Thymus (tissue), 11 donors: Measurements from ENCODE around the gene EIF2S3B. TPM values are rescaled to one million over a fixed set of nuclear protein-coding genes. Genes with fewer than 3 reads are reported as not detected.

Experiments used
- DNase-seq, 9 donors: peaks; one replicate each; pipeline ENCODE4 v3.0.0-alpha.2; 2013; ENCODE audit warnings: low spot score in 9 of 9, low read depth in 6 of 9, missing footprints in 1 of 9
- H3K27ac ChIP-seq, 2 donors: one replicate each; pipeline ENCODE4 v1.5.1; 2013; ENCODE audit warnings: control low read depth in 1 of 2, low read depth in 1 of 2, low read length in 1 of 2, mild to moderate bottlenecking in 1 of 2, moderate library complexity in 1 of 2
- H3K27me3 ChIP-seq, 2 donors: one replicate each; pipeline ENCODE4 v1.5.1; 2013; ENCODE audit warnings: low read length in 1 of 2; ENCODE audit not compliant: control insufficient read depth in 2 of 2, insufficient read depth in 1 of 2
- H3K36me3 ChIP-seq, 2 donors: one replicate each; pipeline ENCODE4 v1.5.1; 2013; ENCODE audit warnings: low read length in 1 of 2, mild to moderate bottlenecking in 1 of 2, moderate library complexity in 1 of 2; ENCODE audit not compliant: control insufficient read depth in 2 of 2, insufficient read depth in 2 of 2
- H3K4me1 ChIP-seq, 2 donors: one replicate each; pipeline ENCODE4 v1.5.1; 2013; ENCODE audit warnings: low read length in 2 of 2; ENCODE audit not compliant: control insufficient read depth in 2 of 2, insufficient read depth in 2 of 2
- H3K4me3 ChIP-seq, 2 donors: one replicate each; pipeline ENCODE4 v1.5.1; 2013; ENCODE audit warnings: low read length in 2 of 2, control low read depth in 1 of 2, mild to moderate bottlenecking in 1 of 2
- H3K9me3 ChIP-seq, 2 donors: one replicate each; pipeline ENCODE4 v1.5.1; 2013; ENCODE audit warnings: low read length in 1 of 2, mild to moderate bottlenecking in 1 of 2; ENCODE audit not compliant: control insufficient read depth in 2 of 2, insufficient read depth in 1 of 2
- WGBS: extraction: QIAGEN DNeasy Blood & Tissue Kit; methylation state at CpG from one replicate; pipeline ENCODE4 v1.1.7; 2013; 5-methylcytosine and 5-hydroxymethylcytosine counted together
- polyA plus RNA-seq: library from polyadenylated mRNA; stranded (reverse); fragments of 200-250 nt; gene quantifications from one replicate; pipeline ENCODE4 v1.2.3, GENCODE V29; 2013
- total RNA-seq: library from RNA; stranded (reverse); fragments of 120-200 nt; gene quantifications from one replicate; pipeline ENCODE4 v1.2.4, GENCODE V29; 2013
- donor health status: healthy.

Gene EIF2S3B
- total and polyA plus RNA-seq, 2 donors = 0.27 to 1.1 TPM

DNA sequence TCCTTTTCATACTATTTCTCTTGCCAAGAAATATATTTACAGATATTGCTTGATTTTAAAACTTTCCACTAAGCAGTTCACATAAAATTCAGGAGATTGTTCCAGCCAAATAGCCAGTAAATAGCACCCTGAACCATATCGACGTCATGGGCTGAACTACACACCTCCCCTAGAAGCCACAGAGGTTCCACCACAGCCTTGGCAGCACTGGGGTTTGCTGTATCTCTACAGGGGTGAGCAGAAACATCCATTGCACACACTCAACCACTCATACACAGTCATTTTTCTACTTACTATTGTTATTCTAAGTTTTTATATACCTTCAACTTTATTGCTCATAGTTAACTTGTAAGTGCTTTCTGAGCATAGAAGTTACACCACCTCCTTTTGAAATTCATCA is 8.1 kb upstream of the EIF2S3B start:
- H3K27ac ChIP-seq = no peak overlapping the region
- H3K27me3 ChIP-seq = no peaks in the 10 kb centered on the region
- no peaks in the 10 kb centered on the region for H3K4me1 ChIP-seq
- peak in 2 of 9 donors; percentile 6 to 26 for DNase-seq
- no peaks in the 10 kb centered on the region for H3K36me3 ChIP-seq
- 80% methylated on average over 2 of the region's 2 CpGs for WGBS
- H3K9me3 ChIP-seq = no peaks in the 10 kb centered on the region
- H3K4me3 ChIP-seq = no peak overlapping the region

DNA sequence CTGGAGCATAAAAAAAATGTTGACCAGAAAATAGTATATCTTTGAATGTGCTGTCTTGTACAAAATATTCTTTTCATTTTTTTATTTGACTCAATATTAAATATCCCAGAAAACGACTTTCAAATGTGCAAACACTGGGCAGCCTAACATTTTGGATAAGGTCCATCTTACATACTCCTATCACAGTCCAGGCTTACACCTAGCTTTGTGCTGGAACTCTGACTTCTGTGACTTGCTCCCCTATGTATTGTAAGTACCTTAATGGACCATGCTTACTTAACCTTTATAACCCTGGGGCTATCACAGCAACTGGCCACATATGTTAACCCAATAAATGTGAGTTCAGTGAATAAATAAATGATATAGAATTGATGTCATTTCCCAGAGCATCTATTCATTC is 7.6 kb upstream of the EIF2S3B start:
- DNase-seq = no peak
- no peak overlapping the region for H3K4me3 ChIP-seq
- no peaks in the 10 kb centered on the region for H3K27me3 ChIP-seq
- no peaks in the 10 kb centered on the region for H3K36me3 ChIP-seq
- H3K4me1 ChIP-seq = no peaks in the 10 kb centered on the region
- no peaks in the 10 kb centered on the region for H3K9me3 ChIP-seq
- no peak overlapping the region for H3K27ac ChIP-seq
- WGBS = 97% methylated on average over 1 of the region's 1 CpG

DNA sequence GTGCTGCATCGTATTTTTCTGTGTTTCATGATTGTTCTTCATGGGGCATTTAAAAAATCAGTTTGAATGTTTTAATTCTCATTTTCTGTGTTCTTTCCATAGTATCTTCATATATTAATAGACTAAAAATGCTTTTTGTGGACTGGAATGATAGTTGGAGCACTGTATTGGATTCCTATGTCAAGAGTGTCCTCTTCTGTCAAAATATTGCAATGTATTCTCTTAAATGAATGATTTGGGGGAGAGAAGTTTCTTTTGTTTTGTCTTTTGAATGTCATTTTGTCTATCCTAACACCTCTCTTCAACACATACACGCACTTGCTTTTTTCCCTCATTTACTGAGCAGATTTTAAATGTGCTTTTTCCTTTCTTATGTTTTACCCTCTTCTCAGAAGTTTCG is 4.7 kb upstream of the EIF2S3B start:
- peaks cover 0 to 5% of the 10 kb centered on the region in 2 donors for H3K9me3 ChIP-seq

DNA sequence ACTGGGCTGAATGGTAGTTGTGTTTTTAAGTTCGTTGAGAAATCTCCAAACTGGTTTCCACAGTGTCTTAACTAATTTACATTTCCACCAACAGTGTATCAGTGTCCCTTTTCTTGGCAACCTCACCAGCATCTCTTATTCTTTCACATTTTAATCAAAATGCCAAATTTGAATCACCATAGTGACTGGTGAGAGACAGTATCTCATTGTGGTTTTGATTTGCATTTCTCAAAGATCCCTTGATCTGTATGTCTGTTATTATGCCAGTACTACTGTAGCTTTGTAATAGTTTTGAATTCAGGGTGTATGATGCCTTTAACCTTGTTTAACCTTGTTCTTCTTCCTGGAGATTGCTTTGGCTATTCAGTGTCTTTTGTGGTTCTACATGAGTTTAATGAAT is 2.2 kb upstream of the EIF2S3B start:
- Histone ChIP-seq H3K27ac (no peak overlapping the region), H3K4me1 (peaks cover 0 to 2% of the 10 kb centered on the region in 2 donors), H3K36me3 (no peaks in the 10 kb centered on the region), H3K9me3 (peaks cover 0 to 5% of the 10 kb centered on the region in 2 donors), H3K4me3 (no peak overlapping the region), H3K27me3 (no peaks in the 10 kb centered on the region)
- no peak for DNase-seq
- 96% methylated on average over 1 of the region's 1 CpG for WGBS

More for the DNA sequence above, 4.7 kb upstream of the EIF2S3B start:
- H3K36me3 ChIP-seq = no peaks in the 10 kb centered on the region
- peaks cover 0 to 2% of the 10 kb centered on the region in 2 donors for H3K4me1 ChIP-seq
- 72% methylated on average over 3 of the region's 3 CpGs for WGBS
- DNase-seq = peak in 1 of 9 donors; percentile 6
- no peak overlapping the region for H3K27ac ChIP-seq
- H3K4me3 ChIP-seq = no peak overlapping the region
- no peaks in the 10 kb centered on the region for H3K27me3 ChIP-seq

DNA sequence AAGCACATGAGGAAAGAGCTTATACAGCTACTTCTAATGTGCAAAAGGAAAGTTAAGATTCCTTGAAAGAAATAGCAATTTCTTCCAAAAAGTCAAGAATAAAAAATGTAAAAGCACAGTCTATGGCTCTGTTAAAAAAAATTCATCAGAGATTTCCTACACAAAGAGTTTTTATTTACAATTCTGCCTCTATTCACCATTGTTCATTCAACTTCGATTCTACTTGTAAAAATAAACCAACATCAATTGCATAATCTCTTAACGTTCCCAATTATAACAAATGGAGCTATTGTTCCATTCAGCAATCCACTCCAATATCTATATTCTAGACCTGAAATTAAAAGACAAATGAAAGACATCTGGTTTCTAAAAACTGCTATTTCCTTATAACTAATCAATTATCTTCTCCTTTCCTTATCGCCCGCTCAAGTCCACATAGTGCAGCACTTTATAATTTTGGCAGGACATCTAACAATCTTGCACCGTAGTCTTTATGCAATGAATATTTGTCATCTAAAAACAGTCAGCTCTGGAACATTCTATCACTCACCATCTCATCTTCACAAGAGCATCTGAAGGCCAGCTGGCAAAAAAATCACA is 6.2 kb downstream of the EIF2S3B start:
- H3K4me3 ChIP-seq = no peak overlapping the region
- H3K9me3 ChIP-seq = no peaks in the 10 kb centered on the region
- no peak for DNase-seq
- H3K36me3 ChIP-seq = no peaks in the 10 kb centered on the region
- no peak overlapping the region for H3K27ac ChIP-seq
- WGBS = 98% methylated on average over 5 of the region's 5 CpGs
- no peaks in the 10 kb centered on the region for H3K27me3 ChIP-seq
- no peaks in the 10 kb centered on the region for H3K4me1 ChIP-seq

DNA sequence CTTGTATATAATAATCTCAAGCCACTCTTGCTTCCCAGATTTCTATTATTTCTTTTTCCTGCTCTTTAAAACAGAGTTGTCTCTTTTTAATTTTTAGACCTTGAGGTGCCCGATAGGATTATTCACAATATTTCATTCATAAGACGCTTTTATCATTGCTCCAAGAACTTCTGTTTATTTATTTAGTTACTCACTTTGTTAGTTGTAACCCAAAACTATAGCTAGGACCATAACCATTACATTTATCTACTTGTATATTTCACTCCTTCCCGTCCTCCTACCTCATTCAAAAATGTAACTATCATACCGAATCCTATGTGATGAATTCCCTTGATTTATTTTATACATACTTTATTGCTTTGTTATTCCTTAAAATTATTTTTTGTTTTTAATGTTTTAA is 7.1 kb downstream of the EIF2S3B start:
- H3K27me3 ChIP-seq = no peaks in the 10 kb centered on the region
- 98% methylated on average over 4 of the region's 4 CpGs for WGBS
- no peak overlapping the region for H3K4me3 ChIP-seq
- no peaks in the 10 kb centered on the region for H3K36me3 ChIP-seq
- no peaks in the 10 kb centered on the region for H3K9me3 ChIP-seq
- H3K27ac ChIP-seq = no peak overlapping the region
- H3K4me1 ChIP-seq = no peaks in the 10 kb centered on the region
- DNase-seq = no peak

DNA sequence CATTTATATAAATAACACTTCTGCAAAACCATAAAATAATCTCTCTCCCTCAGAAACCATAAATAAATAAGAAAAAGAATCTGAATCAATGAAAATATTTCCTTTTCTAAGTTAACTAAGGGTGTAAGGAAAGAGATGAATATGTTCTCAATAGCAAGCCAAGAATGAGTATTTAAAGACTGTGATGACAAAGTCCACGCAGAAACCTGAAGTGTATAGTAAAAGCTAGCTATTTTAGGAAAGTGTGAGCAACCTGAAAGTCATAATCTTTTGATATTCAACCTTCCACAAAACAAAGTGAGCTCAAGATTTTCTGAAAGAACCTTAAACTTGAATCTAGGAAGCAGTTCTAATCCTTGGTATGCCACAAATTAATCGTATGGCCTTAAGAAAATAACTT is 15.9 kb downstream of the EIF2S3B start:
- DNase-seq = no peak
- H3K4me1 ChIP-seq = no peaks in the 10 kb centered on the region
- no peaks in the 10 kb centered on the region for H3K36me3 ChIP-seq
- no peaks in the 10 kb centered on the region for H3K9me3 ChIP-seq
- no peak overlapping the region for H3K4me3 ChIP-seq
- WGBS = 95% methylated on average over 2 of the region's 2 CpGs
- H3K27ac ChIP-seq = no peak overlapping the region
- no peaks in the 10 kb centered on the region for H3K27me3 ChIP-seq

DNA sequence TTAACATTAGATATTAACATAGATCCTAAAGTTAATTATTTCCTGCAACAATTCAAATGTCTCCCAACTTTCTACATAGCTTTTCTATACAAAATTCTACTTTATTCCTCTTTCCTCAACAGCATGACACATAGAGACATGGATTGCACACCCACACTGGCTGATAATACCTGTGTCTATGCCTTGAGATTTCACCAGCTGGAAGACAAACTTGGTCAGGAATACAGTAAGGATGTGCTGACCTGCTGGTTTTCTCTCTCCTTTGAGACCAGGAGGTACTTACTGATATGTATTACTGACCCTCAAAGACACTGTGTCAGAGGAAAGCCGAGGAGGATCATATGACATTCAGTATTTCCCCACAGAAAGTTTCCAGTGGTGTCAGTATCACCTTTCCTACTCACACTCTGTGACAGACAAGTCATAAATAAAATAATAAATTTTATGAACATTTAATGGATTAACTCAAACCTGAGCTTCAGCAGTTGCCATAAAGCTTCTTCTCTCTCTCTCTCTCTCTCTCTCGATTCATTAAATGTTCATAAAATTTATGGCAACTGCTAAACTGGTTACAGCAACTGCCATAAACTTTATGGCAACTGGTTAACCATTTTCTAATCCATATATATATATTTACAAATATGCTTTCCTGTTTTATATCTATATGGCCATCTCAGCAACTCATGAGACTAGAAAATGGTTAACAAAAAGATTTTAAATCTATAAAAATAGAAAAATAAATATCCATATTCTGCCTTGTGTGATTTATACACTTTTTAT is 22.7 kb downstream of the EIF2S3B start:
- whole genome bisulfite sequencing = 82% methylated on average over 2 of the region's 2 CpGs
- H3K4me3 ChIP-seq = no peak overlapping the region

DNA sequence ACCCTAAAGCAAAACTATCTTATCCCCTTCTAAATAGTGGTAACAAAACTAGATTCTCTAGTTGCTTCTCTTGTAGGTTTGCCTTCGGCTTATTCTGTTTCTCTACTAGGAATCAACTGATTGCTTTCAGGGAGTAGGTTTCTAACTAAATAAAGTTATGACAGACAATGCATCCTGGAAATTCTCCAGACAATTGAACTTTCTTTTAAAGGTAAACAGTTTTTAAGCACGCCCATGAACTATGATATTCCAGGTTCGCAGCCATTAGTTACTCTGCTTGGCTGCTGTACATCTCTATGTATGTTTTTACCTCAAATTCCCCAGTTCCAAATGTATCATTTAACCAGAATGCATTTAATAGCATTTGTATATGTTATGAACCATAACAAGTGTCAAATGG is 23.9 kb downstream of the EIF2S3B start:
- WGBS = 93% methylated on average over 3 of the region's 3 CpGs
- Histone ChIP-seq H3K9me3 (peaks cover 0 to 3% of the 10 kb centered on the region in 2 donors), H3K4me1 (no peaks in the 10 kb centered on the region), H3K4me3 (no peak overlapping the region), H3K27me3 (no peaks in the 10 kb centered on the region), H3K36me3 (no peaks in the 10 kb centered on the region), H3K27ac (no peak overlapping the region)
- no peak for DNase-seq

More for the DNA sequence above, 22.7 kb downstream of the EIF2S3B start:
- DNase-seq = no peak
- no peak overlapping the region for H3K27ac ChIP-seq
- H3K27me3 ChIP-seq = no peaks in the 10 kb centered on the region
- no peaks in the 10 kb centered on the region for H3K36me3 ChIP-seq
- H3K4me1 ChIP-seq = no peaks in the 10 kb centered on the region
- peaks cover 0 to 3% of the 10 kb centered on the region in 2 donors for H3K9me3 ChIP-seq
